Activated naive CD4-positive, alpha-beta T cell treated with anti-CD3 and anti-CD28 coated beads for 36 hours (primary cell): ENCODE results near the gene HMCN2. TPM values are rescaled to one million over a fixed set of nuclear protein-coding genes. Genes with fewer than 3 reads are reported as not detected.
"Not testable (repeated sequence)": the region's sequence is repeated elsewhere in the genome, so short reads cannot be mapped to it uniquely, and the experiment has no call there.

Source experiments
- CTCF ChIA-PET: fragments of 350-600 bp; sonication (Branson Sonifier 250); formaldehyde crosslinking; loops from one replicate; lab custom pipeline; 2021; ENCODE audit warnings: antibody characterized with exemption; lab: Charles Lee
- DNase-seq: peaks from one replicate; pipeline ENCODE4 v3.0.0-alpha.2; 2020
- H3K27ac Mint-ChIP-seq: one replicate; pipeline ENCODE4 v1.8.0; 2021; ENCODE audit warnings: mild to moderate bottlenecking, mixed read lengths
- H3K27me3 Mint-ChIP-seq: one replicate; pipeline ENCODE4 v1.8.0; 2021; ENCODE audit warnings: low read depth, mixed read lengths
- H3K36me3 Mint-ChIP-seq: one replicate; pipeline ENCODE4 v1.8.0; 2021; ENCODE audit warnings: low read depth, mixed read lengths
- H3K4me1 Mint-ChIP-seq: one replicate; pipeline ENCODE4 v1.8.0; 2021; ENCODE audit warnings: low read depth, mixed read lengths
- H3K4me3 Mint-ChIP-seq: one replicate; pipeline ENCODE4 v1.8.0; 2021; ENCODE audit warnings: mild to moderate bottlenecking, moderate library complexity, mixed read lengths
- H3K9me3 Mint-ChIP-seq: one replicate; pipeline ENCODE4 v1.8.0; 2021; ENCODE audit warnings: mixed read lengths
- intact Hi-C: fragments of 100-400 bp; cut with micrococcal nuclease; formaldehyde crosslinking; loops from one replicate; pipeline ENCODE4 v1.15.1; 2023
- total RNA-seq, 2 experiments: library from RNA; stranded (reverse); gene quantifications; one replicate each; pipeline ENCODE4 v1.2.3, GENCODE V29; 2021

Gene HMCN2
- total RNA-seq, 2 experiments from 2014 or later = not detected

DNA sequence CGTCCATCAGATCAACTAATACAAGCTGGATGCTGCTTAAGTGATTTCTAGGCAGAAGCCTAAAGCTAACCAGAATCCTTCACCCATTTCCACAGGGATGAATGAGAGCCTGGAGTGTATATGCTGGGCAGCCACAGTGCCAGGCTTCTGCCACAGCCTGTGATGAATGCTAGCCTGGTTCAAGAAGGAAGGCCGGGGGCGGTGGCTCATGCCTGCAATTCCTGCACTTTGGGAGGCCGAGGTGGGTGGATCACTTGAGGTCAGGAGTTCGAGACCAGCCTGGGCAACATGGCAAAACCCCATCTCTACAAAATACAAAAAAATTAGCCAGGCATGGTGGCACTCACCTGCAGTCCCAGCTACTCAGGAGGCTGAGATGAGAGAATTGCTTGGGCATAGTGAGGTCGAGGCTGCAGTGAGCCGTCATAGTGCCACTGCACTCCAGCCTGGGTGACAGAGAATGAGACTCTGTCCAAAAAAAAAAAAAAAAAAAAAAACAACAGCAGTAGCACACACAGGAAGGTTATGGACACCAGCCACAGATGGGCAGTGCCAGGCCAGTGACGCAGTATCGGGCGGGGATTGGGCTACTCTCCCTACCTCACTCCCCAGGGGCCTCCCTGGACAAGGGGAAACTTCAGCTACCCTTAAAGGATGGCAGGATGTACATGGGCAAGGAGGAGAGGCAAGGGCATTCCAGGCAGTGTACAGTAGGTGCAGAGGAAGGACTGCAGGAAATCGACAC, 23.1 kb upstream of the HMCN2 start:
- intact Hi-C loops = loop anchor here (2.0 kb wide), 1 partner anchor 100 kb away; no protein-coding TSS in a partner anchor
- Mint-ChIP-seq H3K27ac (no peak overlapping the region), H3K27me3 (no peaks in the 10 kb centered on the region), H3K4me1 (peaks cover 30% of the 10 kb centered on the region), H3K36me3 (no peaks in the 10 kb centered on the region), H3K4me3 (peak overlapping the region; percentile 20), H3K9me3 (no peaks in the 10 kb centered on the region)
- CTCF ChIA-PET = interaction anchor here (0.7 to 4.7 kb wide), 9 partner anchors 10 to 504 kb away, joined by 3 to 41 read pairs (median 4); no protein-coding TSS in a partner anchor
- no peak for DNase-seq

DNA sequence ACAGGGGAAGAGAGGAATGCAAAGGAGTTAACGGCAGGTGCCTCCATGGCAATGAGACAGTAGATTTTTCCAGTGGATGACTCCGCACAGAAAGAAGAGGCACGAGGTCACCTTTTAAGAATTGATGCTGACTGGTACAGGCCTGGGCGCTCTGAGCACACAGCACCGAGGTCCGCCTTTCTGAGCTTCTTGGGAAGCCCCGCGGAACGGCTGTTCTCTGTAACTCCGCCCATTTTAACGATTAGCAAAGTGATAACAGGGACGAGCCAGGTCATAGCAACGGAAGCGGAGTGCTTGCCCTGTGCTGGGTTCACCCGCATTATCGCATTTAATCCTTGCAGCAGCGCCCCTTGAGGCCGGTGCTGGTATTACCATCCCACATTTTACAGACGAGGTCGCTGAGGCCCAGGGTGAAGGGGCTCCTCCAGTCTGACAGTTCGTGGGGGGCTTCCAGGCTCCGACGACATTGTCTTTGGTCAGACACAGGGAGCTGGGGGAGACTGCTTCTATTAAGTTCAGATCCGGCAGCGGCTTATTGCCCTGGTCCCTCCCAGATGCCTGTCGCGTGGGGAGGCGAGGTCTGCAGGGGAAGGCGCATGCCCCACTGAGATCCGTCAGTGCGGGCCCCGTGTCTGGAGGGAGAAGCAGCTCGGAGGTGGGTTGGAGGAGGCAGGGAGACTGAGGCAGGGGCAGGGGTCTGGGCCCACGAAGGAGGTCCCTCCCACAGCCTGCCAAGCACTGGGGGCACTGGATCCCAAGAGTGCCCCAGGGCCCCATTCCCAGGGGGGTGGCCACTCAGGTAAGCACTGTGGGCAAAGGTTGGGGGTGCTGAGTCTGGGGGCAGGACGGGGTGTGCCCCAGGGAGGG, 22.3 kb upstream of the HMCN2 start:
- Mint-ChIP-seq H3K4me1 (peaks cover 30% of the 10 kb centered on the region), H3K4me3 (peak overlapping the region; percentile 20), H3K9me3 (no peaks in the 10 kb centered on the region), H3K27ac (no peak overlapping the region), H3K36me3 (no peaks in the 10 kb centered on the region), H3K27me3 (no peaks in the 10 kb centered on the region)
- CTCF ChIA-PET = interaction anchor here (0.6 to 4.7 kb wide), 11 partner anchors 9 to 135 kb away, joined by 3 to 41 read pairs (median 3); no protein-coding TSS in a partner anchor
- intact Hi-C loops = loop anchor here (2.0 kb wide), 1 partner anchor 100 kb away; no protein-coding TSS in a partner anchor
- DNase-seq = peak; percentile 88

GRCh38 chr9:130243882-130244170, 21.7 kb upstream of the HMCN2 start:
- DNase-seq = no peak
- intact Hi-C loops = loop anchor here (2.0 kb wide), 1 partner anchor 99 kb away; no protein-coding TSS in a partner anchor
- Mint-ChIP-seq H3K27me3 (no peaks in the 10 kb centered on the region), H3K9me3 (no peaks in the 10 kb centered on the region), H3K27ac (no peak overlapping the region), H3K36me3 (no peaks in the 10 kb centered on the region), H3K4me3 (no peak overlapping the region), H3K4me1 (peaks cover 28% of the 10 kb centered on the region)
- CTCF ChIA-PET = interaction anchor here (0.6 to 4.7 kb wide), 10 partner anchors 8 to 136 kb away, joined by 3 to 41 read pairs (median 3); no protein-coding TSS in a partner anchor

GRCh38 chr9:130244548-130245165, 20.9 kb upstream of the HMCN2 start:
- H3K4me1 Mint-ChIP-seq = peaks cover 21% of the 10 kb centered on the region
- H3K9me3 Mint-ChIP-seq = no peaks in the 10 kb centered on the region
- no peaks in the 10 kb centered on the region for H3K27me3 Mint-ChIP-seq
- H3K4me3 Mint-ChIP-seq = no peak overlapping the region
- no peak overlapping the region for H3K27ac Mint-ChIP-seq
- no peaks in the 10 kb centered on the region for H3K36me3 Mint-ChIP-seq
- CTCF ChIA-PET = interaction anchor here (1.3 to 2.9 kb wide), 3 partner anchors 8 to 129 kb away, joined by 3 to 11 read pairs (median 4); no protein-coding TSS in a partner anchor
- no peak for DNase-seq
- intact Hi-C loops = no loop called here

DNA sequence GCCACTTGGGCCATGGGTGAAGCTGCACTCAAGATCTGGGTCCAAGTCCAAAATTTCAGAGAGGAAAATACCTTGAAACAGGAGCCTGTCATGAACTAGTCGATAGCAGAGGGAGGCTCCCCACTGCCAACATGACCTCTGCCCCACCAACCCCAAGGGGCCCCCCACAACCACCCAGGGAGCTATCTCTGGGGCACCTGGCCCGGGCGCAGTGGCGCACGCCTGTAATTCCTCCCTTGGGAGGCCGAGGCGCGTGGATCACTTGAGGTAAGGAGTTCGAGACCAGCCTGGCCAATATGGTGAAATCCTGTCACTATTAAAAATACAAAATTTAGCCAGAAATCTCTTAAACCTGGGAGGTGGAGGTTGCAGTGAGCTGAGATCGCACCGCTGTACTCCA, 20.1 kb upstream of the HMCN2 start:
- Mint-ChIP-seq H3K4me1 (peaks cover 13% of the 10 kb centered on the region), H3K27ac (no peak overlapping the region), H3K36me3 (no peaks in the 10 kb centered on the region), H3K27me3 (no peaks in the 10 kb centered on the region), H3K9me3 (no peaks in the 10 kb centered on the region), H3K4me3 (no peak overlapping the region)
- no peak for DNase-seq
- CTCF ChIA-PET = interaction anchor here (0.6 kb wide), 1 partner anchor 168 kb away, joined by 3 read pairs; no protein-coding TSS in a partner anchor
- intact Hi-C loops = no loop called here

GRCh38 chr9:130246126-130246525, 19.4 kb upstream of the HMCN2 start:
- Mint-ChIP-seq H3K9me3 (no peaks in the 10 kb centered on the region), H3K36me3 (no peaks in the 10 kb centered on the region), H3K4me3 (no peak overlapping the region), H3K27ac (no peak overlapping the region), H3K4me1 (peaks cover 7% of the 10 kb centered on the region), H3K27me3 (no peaks in the 10 kb centered on the region)
- intact Hi-C loops = no loop called here
- no peak for DNase-seq
- CTCF ChIA-PET = interaction anchor here (0.6 to 1.3 kb wide), 4 partner anchors 11 to 395 kb away, joined by 3 to 5 read pairs (median 3); no protein-coding TSS in a partner anchor

DNA sequence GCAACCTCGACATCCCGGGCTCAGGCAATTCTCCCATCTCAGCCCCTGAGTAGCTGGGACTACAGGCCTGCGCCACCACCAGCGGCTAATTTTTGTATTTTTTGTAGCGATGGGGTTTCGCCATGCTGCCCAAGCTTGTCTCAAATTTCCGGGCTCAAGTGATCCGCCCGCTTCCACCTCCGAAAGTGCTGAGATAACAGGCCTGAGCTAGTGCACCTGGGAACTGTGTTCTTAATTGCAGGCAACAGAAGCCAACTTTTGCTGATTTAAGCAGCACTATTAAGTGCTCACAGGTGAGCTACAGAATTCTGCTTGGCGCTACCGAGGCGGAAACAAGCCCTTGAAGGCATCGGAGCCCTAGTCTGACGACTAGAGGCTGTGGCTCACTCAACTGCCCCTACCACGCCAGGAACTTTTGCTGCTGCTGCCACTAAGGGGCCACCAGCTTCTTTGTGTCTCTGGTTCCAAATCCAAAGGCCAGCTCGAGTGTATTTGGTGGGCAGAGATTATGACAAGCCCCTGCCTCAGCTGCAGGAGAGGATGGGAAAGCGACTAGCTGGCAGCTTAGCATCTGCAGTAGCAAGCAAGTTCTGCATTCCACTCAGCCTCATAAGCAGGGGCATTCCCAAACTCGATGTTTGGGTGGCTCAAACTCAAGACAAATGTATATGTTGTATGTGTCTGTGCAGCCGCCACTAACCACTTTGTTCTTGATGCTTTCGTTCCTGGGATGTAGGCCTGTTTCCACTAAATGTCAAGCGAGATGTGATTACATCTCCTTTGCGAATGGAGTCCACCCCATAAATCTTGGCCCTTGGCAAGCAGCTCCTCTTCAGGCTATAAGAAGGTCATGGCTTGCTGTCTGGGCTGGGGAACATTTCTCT, 10.6 kb upstream of the HMCN2 start:
- CTCF ChIA-PET = interaction anchor here (0.8 to 1.0 kb wide), 2 partner anchors 11 to 13 kb away, joined by 3 to 4 read pairs; no protein-coding TSS in a partner anchor
- DNase-seq = no peak
- H3K9me3 Mint-ChIP-seq = no peaks in the 10 kb centered on the region
- intact Hi-C loops = no loop called here
- H3K27me3 Mint-ChIP-seq = peaks cover 5% of the 10 kb centered on the region
- H3K36me3 Mint-ChIP-seq = no peaks in the 10 kb centered on the region
- no peak overlapping the region for H3K27ac Mint-ChIP-seq
- no peak overlapping the region for H3K4me3 Mint-ChIP-seq
- H3K4me1 Mint-ChIP-seq = no peaks in the 10 kb centered on the region

DNA sequence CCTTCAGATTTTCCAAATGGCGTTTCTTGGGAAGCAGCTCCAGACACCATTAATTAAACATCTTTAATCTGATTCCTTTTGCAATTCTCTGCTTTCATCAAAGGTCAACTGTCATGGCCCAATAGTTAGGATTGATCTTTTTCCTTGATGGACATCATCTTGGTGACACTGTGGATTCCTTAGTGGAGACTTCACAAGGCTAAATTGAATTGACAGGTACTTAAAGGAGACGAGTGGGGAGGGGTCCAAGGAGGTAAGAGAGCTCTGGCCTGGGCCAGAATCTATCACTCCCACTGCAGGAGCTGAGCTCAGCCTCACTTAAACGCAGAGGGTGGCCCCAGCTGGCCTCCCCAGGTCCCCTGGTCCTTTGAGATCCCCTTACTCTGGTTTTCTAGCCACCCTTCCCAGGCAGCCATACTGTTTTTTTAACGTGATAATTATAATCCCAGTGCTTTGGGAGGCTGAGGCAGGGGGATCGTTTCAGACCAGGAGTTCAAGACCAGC, 9.9 kb upstream of the HMCN2 start:
- Mint-ChIP-seq H3K9me3 (no peaks in the 10 kb centered on the region), H3K4me1 (no peaks in the 10 kb centered on the region), H3K36me3 (no peaks in the 10 kb centered on the region), H3K27ac (no peak overlapping the region), H3K4me3 (no peak overlapping the region), H3K27me3 (peaks cover 10% of the 10 kb centered on the region)
- CTCF ChIA-PET = interaction anchor here (0.8 kb wide), 2 partner anchors 12 to 177 kb away, joined by 3 to 4 read pairs; no protein-coding TSS in a partner anchor
- no peak for DNase-seq
- intact Hi-C loops = no loop called here

DNA sequence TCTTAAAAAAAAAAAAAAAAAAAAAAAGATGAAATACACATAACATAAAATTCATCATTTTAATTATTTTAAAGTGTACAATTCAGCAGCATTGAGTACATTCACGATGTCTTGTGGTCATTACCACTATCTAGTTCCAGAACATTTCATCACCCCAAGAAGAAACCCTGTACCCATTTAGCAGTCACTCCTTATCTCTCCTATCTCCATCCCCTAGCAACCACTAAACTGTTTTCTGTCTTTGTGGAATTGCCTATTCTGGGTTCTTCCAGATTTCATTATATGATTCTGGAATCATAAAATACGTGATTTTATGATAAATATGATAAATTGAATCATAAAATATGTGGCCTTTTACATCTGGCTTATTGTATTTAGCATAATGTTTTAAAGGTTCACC, 8.9 kb upstream of the HMCN2 start:
- no peak overlapping the region for H3K4me3 Mint-ChIP-seq
- H3K27me3 Mint-ChIP-seq = peaks cover 12% of the 10 kb centered on the region
- H3K4me1 Mint-ChIP-seq = no peaks in the 10 kb centered on the region
- H3K36me3 Mint-ChIP-seq = no peaks in the 10 kb centered on the region
- H3K27ac Mint-ChIP-seq = no peak overlapping the region
- no peak for DNase-seq
- CTCF ChIA-PET = no interaction called here
- intact Hi-C loops = no loop called here
- H3K9me3 Mint-ChIP-seq = no peaks in the 10 kb centered on the region

DNA sequence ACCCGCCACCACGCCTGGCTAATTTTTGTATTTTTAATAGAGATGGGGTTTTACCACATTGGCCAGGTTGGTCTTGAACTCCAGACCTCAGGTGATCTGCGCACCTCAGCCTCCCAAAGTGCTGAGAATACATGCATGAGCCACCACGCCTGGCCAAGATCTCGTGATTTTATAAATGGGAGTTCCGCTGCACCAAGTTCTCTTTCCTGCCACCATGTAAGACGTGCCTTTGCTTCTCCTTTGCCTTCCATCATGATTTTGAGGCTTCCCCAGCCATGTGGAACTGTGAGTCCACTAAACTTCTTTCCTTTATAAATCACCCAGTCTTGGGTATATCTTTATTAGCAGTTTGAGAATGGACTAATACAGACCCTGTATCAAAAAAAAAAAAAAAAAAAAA, 7.4 kb upstream of the HMCN2 start:
- CTCF ChIA-PET = interaction anchor here (0.7 to 0.8 kb wide), 2 partner anchors 12 to 154 kb away, joined by 3 to 5 read pairs; no protein-coding TSS in a partner anchor
- H3K27ac Mint-ChIP-seq, H3K4me3 Mint-ChIP-seq, H3K4me1 Mint-ChIP-seq, H3K36me3 Mint-ChIP-seq, H3K9me3 Mint-ChIP-seq, intact Hi-C loops, DNase-seq: not testable (repeated sequence)
- peaks cover 23% of the 10 kb centered on the region for H3K27me3 Mint-ChIP-seq

DNA sequence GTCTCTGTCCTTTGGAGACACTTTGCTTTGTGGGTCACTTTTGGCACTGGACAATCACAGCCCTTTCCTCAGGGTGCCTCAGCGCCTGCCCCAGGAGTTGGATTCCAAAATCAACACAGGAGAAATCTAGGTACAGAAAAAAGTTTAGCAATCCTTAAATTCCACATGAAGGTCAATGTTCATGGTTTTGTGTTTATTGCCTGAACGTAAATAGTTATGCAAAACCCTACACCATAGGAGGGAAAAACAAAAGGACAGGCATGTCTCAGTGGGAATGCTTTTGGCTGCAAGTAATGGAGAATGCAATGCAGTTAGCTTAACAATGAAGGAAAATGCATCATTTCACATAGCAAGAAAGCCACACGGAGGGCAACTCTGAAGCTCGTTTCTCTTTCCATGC, 6.5 kb upstream of the HMCN2 start:
- Mint-ChIP-seq H3K36me3 (no peaks in the 10 kb centered on the region), H3K27me3 (peaks cover 32% of the 10 kb centered on the region), H3K9me3 (no peaks in the 10 kb centered on the region), H3K4me3 (no peak overlapping the region), H3K27ac (no peak overlapping the region), H3K4me1 (no peaks in the 10 kb centered on the region)
- CTCF ChIA-PET = interaction anchor here (0.7 kb wide), 1 partner anchor 155 kb away, joined by 5 read pairs; no protein-coding TSS in a partner anchor
- no peak for DNase-seq
- intact Hi-C loops = no loop called here
